ENCODE results near the gene KIF26B. TPM values are rescaled to one million over a fixed set of nuclear protein-coding genes. Genes with fewer than 3 reads are reported as not detected.

The KIF26B gene
- total RNA-seq, 5 donors from 2014 or later (not counting 1 experiment from before 2014, with no cell fraction given): 0.03 to 0.06 (median 0.05) TPM; not detected in 2

DNA sequence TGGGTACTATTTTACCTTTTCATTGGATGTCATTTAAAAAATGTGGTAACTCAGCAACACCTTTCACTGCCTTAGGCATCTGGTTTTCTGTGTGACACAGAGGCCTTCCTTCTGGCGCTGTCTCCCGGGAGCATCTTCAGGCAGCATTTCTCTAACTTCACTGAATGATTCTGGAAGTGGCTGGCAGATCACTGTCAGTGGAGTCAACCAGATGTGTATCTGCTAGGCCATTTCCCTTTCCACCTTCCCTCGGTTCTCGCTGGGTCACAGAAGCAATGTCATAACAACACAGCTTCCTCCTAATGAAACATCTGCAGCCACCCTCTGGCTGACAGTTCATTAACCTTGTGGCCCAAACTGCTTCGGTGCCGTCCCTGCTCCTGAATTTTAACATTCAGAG lies 137.8 kb downstream of the KIF26B start:
- Histone ChIP-seq H3K36me3 (ENCODE audit: control insufficient read depth in 2 of 2, extremely low read depth in 1 of 2, insufficient read depth in 1 of 2, low read length in 1 of 2) (no peaks in the 10 kb centered on the region), H3K4me3 (ENCODE audit: control insufficient read depth in 1 of 2, extremely low read depth in 1 of 2, low read length in 1 of 2) (no peak overlapping the region), H3K4me1 (ENCODE audit: control insufficient read depth in 1 of 2, extremely low read depth in 1 of 2, insufficient read depth in 2 of 2, low read length in 2 of 2) (no peaks in the 10 kb centered on the region), H3K9me3 (no peaks in the 10 kb centered on the region), H3K27me3 (replicated peaks in 1 of 2; ENCODE audit: control insufficient read depth in 2 of 2, extremely low read depth in 1 of 2, insufficient read depth in 2 of 2, low read length in 1 of 2) (no peaks in the 10 kb centered on the region), H3K27ac (ENCODE audit: low read length) (no peak overlapping the region)
- Mint-ChIP-seq H3K36me3 (no peaks in the 10 kb centered on the region), H3K4me3 (no peak overlapping the region), H3K27ac (no peak overlapping the region), H3K27me3 (peaks cover 6 to 8% of the 10 kb centered on the region in 2 donors), H3K9me3 (no peaks in the 10 kb centered on the region), H3K4me1 (no peaks in the 10 kb centered on the region)
- ChIA-PET CTCF (no interaction called here), POLR2A (no interaction called here)
- 65% methylated on average over 4 of the region's 6 CpGs for WGBS (ENCODE audit: insufficient coverage)
- DNase-seq (no peak), ATAC-seq (replicated peaks in 1 of 4) (no peak)

DNA sequence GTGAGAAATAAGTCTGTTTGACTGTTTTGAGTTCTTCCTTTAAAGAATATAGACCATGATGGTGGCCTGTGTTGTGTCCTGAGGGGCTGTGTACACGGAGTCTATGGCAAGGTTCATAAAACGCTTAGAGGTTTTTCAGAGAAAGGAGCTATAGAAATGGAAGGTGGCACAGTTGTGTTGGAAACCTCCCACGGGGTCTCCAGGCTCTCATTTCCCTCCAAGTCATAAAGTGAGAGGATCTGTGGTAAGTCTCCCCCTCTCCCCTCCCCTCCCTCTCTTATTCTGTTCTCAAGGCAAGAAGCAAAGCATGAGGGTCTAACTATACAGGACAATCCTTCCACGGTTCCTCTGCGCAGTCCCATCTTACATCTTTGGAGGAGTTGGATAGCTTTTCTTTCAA lies 139.2 kb downstream of the KIF26B start:
- no peaks in the 10 kb centered on the region for H3K4me1 Mint-ChIP-seq
- Histone ChIP-seq H3K4me1 (ENCODE audit: control insufficient read depth in 1 of 2, extremely low read depth in 1 of 2, insufficient read depth in 2 of 2, low read length in 2 of 2) (no peaks in the 10 kb centered on the region), H3K36me3 (ENCODE audit: control insufficient read depth in 2 of 2, extremely low read depth in 1 of 2, insufficient read depth in 1 of 2, low read length in 1 of 2) (no peaks in the 10 kb centered on the region), H3K4me3 (ENCODE audit: control insufficient read depth in 1 of 2, extremely low read depth in 1 of 2, low read length in 1 of 2) (no peak overlapping the region), H3K27me3 (replicated peaks in 1 of 2; ENCODE audit: control insufficient read depth in 2 of 2, extremely low read depth in 1 of 2, insufficient read depth in 2 of 2, low read length in 1 of 2) (no peaks in the 10 kb centered on the region), H3K27ac (ENCODE audit: low read length) (no peak overlapping the region), H3K9me3 (no peaks in the 10 kb centered on the region)
- DNase-seq: no peak
- H3K4me3 Mint-ChIP-seq: no peak overlapping the region
- ChIA-PET CTCF (no interaction called here), POLR2A (no interaction called here)
- no CpG with 5 or more reads among the region's 5 CpGs for WGBS (ENCODE audit: insufficient coverage)
- peaks cover 5 to 6% of the 10 kb centered on the region in 2 donors for H3K27me3 Mint-ChIP-seq
- no peaks in the 10 kb centered on the region for H3K36me3 Mint-ChIP-seq
- no peaks in the 10 kb centered on the region for H3K9me3 Mint-ChIP-seq
- ATAC-seq (replicated peaks in 1 of 4): no peak
- H3K27ac Mint-ChIP-seq: no peak overlapping the region

DNA sequence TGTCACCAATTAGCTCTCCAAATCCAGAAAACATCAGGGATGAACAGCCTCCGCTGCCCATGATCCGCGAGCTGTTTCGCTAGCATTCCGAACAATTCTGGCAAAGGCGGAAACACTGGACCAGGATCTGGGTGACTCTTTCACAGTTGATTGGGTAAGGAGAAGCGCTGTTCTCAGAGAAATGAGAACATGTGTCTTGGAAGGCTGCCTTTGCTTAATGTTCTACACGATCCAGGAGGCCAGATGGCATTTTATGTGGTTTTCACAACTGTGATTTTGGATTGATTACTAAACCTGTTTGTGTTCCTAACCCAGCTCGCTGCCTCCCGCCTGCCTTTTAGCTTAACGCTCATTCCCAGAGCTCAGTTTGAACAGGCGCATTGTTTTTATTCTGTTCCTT lies 144.0 kb downstream of the KIF26B start:
- Histone ChIP-seq H3K36me3 (ENCODE audit: control insufficient read depth in 2 of 2, extremely low read depth in 1 of 2, insufficient read depth in 1 of 2, low read length in 1 of 2) (no peaks in the 10 kb centered on the region), H3K27ac (ENCODE audit: low read length) (no peak overlapping the region), H3K27me3 (replicated peaks in 1 of 2; ENCODE audit: control insufficient read depth in 2 of 2, extremely low read depth in 1 of 2, insufficient read depth in 2 of 2, low read length in 1 of 2) (no peaks in the 10 kb centered on the region), H3K4me1 (ENCODE audit: control insufficient read depth in 1 of 2, extremely low read depth in 1 of 2, insufficient read depth in 2 of 2, low read length in 2 of 2) (peaks cover 0 to 2% of the 10 kb centered on the region in 2 experiments), H3K4me3 (ENCODE audit: control insufficient read depth in 1 of 2, extremely low read depth in 1 of 2, low read length in 1 of 2) (no peak overlapping the region), H3K9me3 (no peaks in the 10 kb centered on the region)
- Mint-ChIP-seq H3K27me3 (peaks cover 5 to 10% of the 10 kb centered on the region in 2 donors), H3K36me3 (no peaks in the 10 kb centered on the region), H3K4me3 (no peak overlapping the region), H3K27ac (no peak overlapping the region), H3K4me1 (no peaks in the 10 kb centered on the region), H3K9me3 (no peaks in the 10 kb centered on the region)
- DNase-seq (no peak), ATAC-seq (replicated peaks in 1 of 4) (no peak)
- 84% methylated on average over 10 of the region's 12 CpGs for WGBS (ENCODE audit: insufficient coverage)
- ChIA-PET CTCF (no interaction called here), POLR2A (no interaction called here)

DNA sequence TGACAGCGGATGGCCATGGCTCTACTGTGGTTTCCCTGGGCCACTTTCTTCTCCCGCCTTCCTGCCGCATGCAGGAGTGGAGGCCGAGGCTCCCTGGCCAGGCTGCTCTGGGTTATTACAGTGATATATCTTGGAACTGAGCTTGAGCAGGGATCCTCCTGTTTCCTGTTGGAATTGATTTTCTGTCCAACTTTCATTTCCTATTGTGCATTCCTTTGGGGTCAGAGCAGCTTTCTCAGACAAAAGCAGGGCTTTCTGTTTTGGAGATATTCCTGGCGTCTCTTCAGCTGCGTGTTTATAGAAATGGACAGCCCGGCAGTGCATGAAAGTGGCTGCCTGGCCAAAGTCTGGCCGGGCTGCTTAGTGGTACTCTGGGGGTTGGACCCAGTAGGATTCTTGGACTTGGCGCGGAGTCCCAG lies 146.4 kb downstream of the KIF26B start:
- 84% methylated on average over 10 of the region's 10 CpGs for WGBS (ENCODE audit: insufficient coverage)
- no peak for ATAC-seq (replicated peaks in 1 of 4)
- H3K36me3 ChIP-seq (ENCODE audit: control insufficient read depth in 2 of 2, extremely low read depth in 1 of 2, insufficient read depth in 1 of 2, low read length in 1 of 2): no peaks in the 10 kb centered on the region
- no peaks in the 10 kb centered on the region for H3K4me1 Mint-ChIP-seq
- peaks cover 0 to 4% (median 0%) of the 10 kb centered on the region in 3 donors for H3K9me3 Mint-ChIP-seq
- H3K27me3 Mint-ChIP-seq: peaks cover 5 to 10% of the 10 kb centered on the region in 2 donors
- no peak overlapping the region for H3K27ac ChIP-seq (ENCODE audit: low read length)
- H3K4me3 Mint-ChIP-seq: no peak overlapping the region
- H3K4me3 ChIP-seq (ENCODE audit: control insufficient read depth in 1 of 2, extremely low read depth in 1 of 2, low read length in 1 of 2): no peak overlapping the region
- no peaks in the 10 kb centered on the region for H3K36me3 Mint-ChIP-seq
- CTCF ChIA-PET: no interaction called here
- peaks cover 0 to 2% of the 10 kb centered on the region in 2 experiments for H3K4me1 ChIP-seq (ENCODE audit: control insufficient read depth in 1 of 2, extremely low read depth in 1 of 2, insufficient read depth in 2 of 2, low read length in 2 of 2)
- H3K27me3 ChIP-seq (replicated peaks in 1 of 2; ENCODE audit: control insufficient read depth in 2 of 2, extremely low read depth in 1 of 2, insufficient read depth in 2 of 2, low read length in 1 of 2): no peaks in the 10 kb centered on the region
- no peak overlapping the region for H3K27ac Mint-ChIP-seq
- no peak for DNase-seq
- POLR2A ChIA-PET: no interaction called here
- no peaks in the 10 kb centered on the region for H3K9me3 ChIP-seq

DNA sequence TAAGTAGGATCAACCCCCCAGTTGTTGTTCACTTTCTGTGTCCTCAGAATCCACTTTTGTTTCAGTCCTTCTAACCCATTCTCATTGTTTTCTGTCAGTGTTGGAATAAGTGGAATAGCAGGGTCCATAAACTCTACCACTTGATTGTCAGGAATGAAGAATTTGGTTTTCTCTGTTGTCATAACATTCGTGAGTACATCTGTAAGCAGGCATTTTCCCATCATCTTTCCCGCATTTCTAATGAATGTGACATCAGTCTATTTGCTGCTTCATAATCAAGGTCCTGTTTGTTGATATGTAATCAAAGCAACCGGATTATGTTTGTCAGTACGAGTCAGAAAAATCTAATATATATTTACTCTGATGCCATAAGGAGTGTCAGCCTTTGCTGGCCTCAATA lies 147.1 kb downstream of the KIF26B start:
- Mint-ChIP-seq H3K27me3 (peaks cover 5 to 10% of the 10 kb centered on the region in 2 donors), H3K9me3 (peaks cover 0 to 4% (median 0%) of the 10 kb centered on the region in 3 donors), H3K4me3 (no peak overlapping the region), H3K36me3 (no peaks in the 10 kb centered on the region), H3K27ac (no peak overlapping the region), H3K4me1 (no peaks in the 10 kb centered on the region)
- H3K36me3 ChIP-seq (ENCODE audit: control insufficient read depth in 2 of 2, extremely low read depth in 1 of 2, insufficient read depth in 1 of 2, low read length in 1 of 2): no peaks in the 10 kb centered on the region
- no peaks in the 10 kb centered on the region for H3K9me3 ChIP-seq
- no CpG with 5 or more reads among the region's 4 CpGs for WGBS (ENCODE audit: insufficient coverage)
- H3K27ac ChIP-seq (ENCODE audit: low read length): no peak overlapping the region
- H3K4me1 ChIP-seq (ENCODE audit: control insufficient read depth in 1 of 2, extremely low read depth in 1 of 2, insufficient read depth in 2 of 2, low read length in 2 of 2): peaks cover 0 to 2% of the 10 kb centered on the region in 2 experiments
- ATAC-seq (replicated peaks in 1 of 4) (no peak), DNase-seq (no peak)
- no peaks in the 10 kb centered on the region for H3K27me3 ChIP-seq (replicated peaks in 1 of 2; ENCODE audit: control insufficient read depth in 2 of 2, extremely low read depth in 1 of 2, insufficient read depth in 2 of 2, low read length in 1 of 2)
- CTCF ChIA-PET: no interaction called here
- H3K4me3 ChIP-seq (ENCODE audit: control insufficient read depth in 1 of 2, extremely low read depth in 1 of 2, low read length in 1 of 2): no peak overlapping the region
- POLR2A ChIA-PET: no interaction called here

DNA sequence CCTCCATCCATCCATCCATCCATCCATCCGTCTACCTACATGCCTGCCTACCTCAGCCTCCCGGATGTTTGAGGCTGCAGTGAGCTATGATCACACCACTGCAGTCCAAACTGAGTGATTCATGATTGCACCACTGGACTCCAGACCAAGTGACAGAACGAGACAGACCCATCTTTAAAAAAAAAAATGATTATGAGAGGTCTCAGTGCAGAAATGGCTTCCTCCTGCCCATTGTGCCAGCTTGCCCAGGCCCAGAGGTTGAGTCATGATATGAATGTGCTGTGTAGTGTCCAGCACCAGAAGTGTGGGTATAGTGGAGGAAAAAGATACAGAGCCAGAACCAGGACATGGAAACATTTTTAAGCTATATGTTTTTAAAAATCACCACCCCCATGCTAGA lies 149.9 kb downstream of the KIF26B start:
- DNase-seq (no peak), ATAC-seq (replicated peaks in 1 of 4) (no peak)
- H3K36me3 Mint-ChIP-seq: no peaks in the 10 kb centered on the region
- ChIA-PET POLR2A (interaction anchor here in 1 of 2 donors (0.6 kb wide), 1 partner anchor 1796 kb away, joined by 6 read pairs; no protein-coding TSS in a partner anchor), CTCF (no interaction called here)
- 86% methylated on average over 1 of the region's 3 CpGs for WGBS (ENCODE audit: insufficient coverage)
- no peaks in the 10 kb centered on the region for H3K4me1 Mint-ChIP-seq
- H3K4me3 ChIP-seq (ENCODE audit: control insufficient read depth in 1 of 2, extremely low read depth in 1 of 2, low read length in 1 of 2): no peak overlapping the region
- H3K9me3 ChIP-seq: no peaks in the 10 kb centered on the region
- no peak overlapping the region for H3K27ac ChIP-seq (ENCODE audit: low read length)
- no peak overlapping the region for H3K4me3 Mint-ChIP-seq
- H3K36me3 ChIP-seq (ENCODE audit: control insufficient read depth in 2 of 2, extremely low read depth in 1 of 2, insufficient read depth in 1 of 2, low read length in 1 of 2): no peaks in the 10 kb centered on the region
- H3K4me1 ChIP-seq (ENCODE audit: control insufficient read depth in 1 of 2, extremely low read depth in 1 of 2, insufficient read depth in 2 of 2, low read length in 2 of 2): peaks cover 0 to 2% of the 10 kb centered on the region in 2 experiments
- H3K27ac Mint-ChIP-seq: no peak overlapping the region
- peaks cover 2 to 10% of the 10 kb centered on the region in 2 donors for H3K27me3 Mint-ChIP-seq
- peaks cover 0 to 4% (median 0%) of the 10 kb centered on the region in 3 donors for H3K9me3 Mint-ChIP-seq
- no peaks in the 10 kb centered on the region for H3K27me3 ChIP-seq (replicated peaks in 1 of 2; ENCODE audit: control insufficient read depth in 2 of 2, extremely low read depth in 1 of 2, insufficient read depth in 2 of 2, low read length in 1 of 2)

DNA sequence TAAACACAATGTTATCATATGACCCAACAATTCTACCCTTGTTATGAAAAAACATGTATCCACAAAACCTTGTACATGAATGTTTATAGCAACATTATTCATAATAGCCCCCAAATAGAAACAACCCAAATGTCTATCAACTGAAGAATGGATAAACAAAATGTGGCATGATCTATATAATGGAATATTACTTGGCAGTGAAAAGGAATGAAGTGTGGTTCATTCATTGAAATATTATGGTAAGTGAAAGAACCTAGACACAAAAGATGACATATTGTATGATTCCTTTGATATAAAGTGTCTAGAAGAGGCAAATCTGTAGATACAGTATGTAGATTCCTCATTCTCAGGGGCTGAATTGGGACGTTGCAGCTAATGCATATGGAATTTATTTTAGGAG lies 151.2 kb downstream of the KIF26B start:
- WGBS (ENCODE audit: insufficient coverage): no CpG with 5 or more reads among the region's 1 CpG
- H3K4me1 Mint-ChIP-seq: peaks cover 8% of the 10 kb centered on the region in 3 donors

More for the DNA sequence above, 151.2 kb downstream of the KIF26B start:
- H3K36me3 Mint-ChIP-seq: no peaks in the 10 kb centered on the region
- ATAC-seq (replicated peaks in 1 of 4) (no peak), DNase-seq (no peak)
- CTCF ChIA-PET: no interaction called here
- POLR2A ChIA-PET: no interaction called here
- no peak overlapping the region for H3K4me3 Mint-ChIP-seq
- no peak overlapping the region for H3K27ac ChIP-seq (ENCODE audit: low read length)
- no peaks in the 10 kb centered on the region for H3K36me3 ChIP-seq (ENCODE audit: control insufficient read depth in 2 of 2, extremely low read depth in 1 of 2, insufficient read depth in 1 of 2, low read length in 1 of 2)
- peaks cover 5 to 6% of the 10 kb centered on the region in 2 experiments for H3K4me1 ChIP-seq (ENCODE audit: control insufficient read depth in 1 of 2, extremely low read depth in 1 of 2, insufficient read depth in 2 of 2, low read length in 2 of 2)
- H3K27ac Mint-ChIP-seq: no peak overlapping the region
- no peak overlapping the region for H3K4me3 ChIP-seq (ENCODE audit: control insufficient read depth in 1 of 2, extremely low read depth in 1 of 2, low read length in 1 of 2)
- H3K27me3 ChIP-seq (replicated peaks in 1 of 2; ENCODE audit: control insufficient read depth in 2 of 2, extremely low read depth in 1 of 2, insufficient read depth in 2 of 2, low read length in 1 of 2): peaks cover 0 to 2% of the 10 kb centered on the region in 2 experiments
- peaks cover 5 to 10% of the 10 kb centered on the region in 2 donors for H3K27me3 Mint-ChIP-seq
- H3K9me3 Mint-ChIP-seq: peaks cover 0 to 4% (median 0%) of the 10 kb centered on the region in 3 donors
- H3K9me3 ChIP-seq: no peaks in the 10 kb centered on the region
